ENCODE results near the gene KIF11. TPM values are rescaled to one million over a fixed set of nuclear protein-coding genes. Genes with fewer than 3 reads are reported as not detected.

KIF11 gene
- total and polyA plus RNA-seq, 2 of the 13 experiments (the other 11 are each of a cell fraction or from before 2014, with no cell fraction given) = 8.7 to 38.4 TPM

DNA sequence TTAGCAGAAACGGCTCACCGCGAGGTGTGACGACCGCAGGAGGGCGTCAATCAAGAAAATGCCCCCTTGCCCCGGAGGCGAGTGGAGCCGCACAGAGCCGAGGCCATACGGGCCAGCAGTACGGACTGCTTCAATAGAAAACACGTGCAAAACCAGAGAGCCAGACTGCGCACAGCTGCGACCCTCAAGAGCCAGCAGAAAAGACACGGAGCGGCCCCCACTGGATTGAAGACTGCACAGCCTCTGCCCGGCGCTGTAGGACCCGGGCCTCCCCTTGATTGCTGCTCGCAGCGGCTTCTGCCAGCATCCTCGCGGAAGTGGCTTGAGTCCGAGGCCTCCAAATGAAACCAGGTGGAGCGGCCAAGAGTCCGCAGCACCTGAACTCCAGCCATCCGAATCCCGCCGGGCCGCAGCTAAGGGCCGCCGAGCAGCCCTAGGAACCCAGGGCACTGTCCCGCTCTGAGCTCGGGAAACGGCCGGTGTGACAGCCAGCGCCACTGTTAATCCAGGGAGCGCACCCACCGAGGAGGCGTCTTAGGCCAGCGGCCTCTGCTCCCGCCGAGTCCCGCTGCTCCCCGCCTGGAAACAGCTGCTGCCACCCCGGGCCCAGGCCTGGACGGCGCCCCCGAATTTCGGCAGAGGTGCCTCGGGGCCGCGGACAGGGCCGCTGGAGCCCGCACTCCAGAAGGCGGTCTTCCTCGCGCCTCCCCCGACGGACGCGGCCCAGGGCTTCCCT, 96.2 kb downstream of the KIF11 start (continued):
- TF ChIP-seq, protein P1, sequence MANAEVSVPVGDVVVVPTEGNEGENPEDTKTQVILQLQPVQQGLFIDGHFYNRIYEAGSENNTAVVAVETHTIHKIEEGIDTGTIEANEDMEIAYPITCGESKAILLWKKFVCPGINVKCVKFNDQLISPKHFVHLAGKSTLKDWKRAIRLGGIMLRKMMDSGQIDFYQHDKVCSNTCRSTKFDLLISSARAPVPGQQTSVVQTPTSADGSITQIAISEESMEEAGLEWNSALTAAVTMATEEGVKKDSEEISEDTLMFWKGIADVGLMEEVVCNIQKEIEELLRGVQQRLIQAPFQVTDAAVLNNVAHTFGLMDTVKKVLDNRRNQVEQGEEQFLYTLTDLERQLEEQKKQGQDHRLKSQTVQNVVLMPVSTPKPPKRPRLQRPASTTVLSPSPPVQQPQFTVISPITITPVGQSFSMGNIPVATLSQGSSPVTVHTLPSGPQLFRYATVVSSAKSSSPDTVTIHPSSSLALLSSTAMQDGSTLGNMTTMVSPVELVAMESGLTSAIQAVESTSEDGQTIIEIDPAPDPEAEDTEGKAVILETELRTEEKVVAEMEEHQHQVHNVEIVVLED (CRISPR knock-in tag; IDR thresholded peaks at IDR 0.05; ENCODE audit: borderline replicate concordance) = peak; percentile 31; the same call in 1 of the 2 replicates
- TF ChIP-seq ZNF101 (CRISPR knock-in tag; IDR thresholded peaks at IDR 0.05; ENCODE audit: borderline replicate concordance, low read depth) (no peak), PHF8 (CRISPR knock-in tag; IDR thresholded peaks at IDR 0.05) (peak; percentile 80), ZFX (CRISPR knock-in tag; IDR thresholded peaks at IDR 0.05; ENCODE audit: low read depth) (peak; percentile 80), ZNF777 (CRISPR knock-in tag; IDR thresholded peaks at IDR 0.05) (no peak; the same call in 1 of the 2 replicates), MTF1 (CRISPR knock-in tag; IDR thresholded peaks at IDR 0.05) (no peak), ZNF749 (CRISPR knock-in tag; IDR thresholded peaks at IDR 0.05; ENCODE audit: borderline replicate concordance) (no peak), ZNF780A (CRISPR knock-in tag; IDR thresholded peaks at IDR 0.05) (0 out of 2 replicates have a peak, but pooled peaks have one; percentile 63), KDM3A (CRISPR knock-in tag; IDR thresholded peaks at IDR 0.05; ENCODE audit: low read depth) (peak; percentile 20; the same call in 1 of the 2 replicates), ZNF639 (CRISPR knock-in tag; conservative IDR thresholded peaks at IDR 0.05) (no peak), ZMAT3 (CRISPR knock-in tag; conservative IDR thresholded peaks at IDR 0.05) (0 out of 2 replicates have a peak, but pooled peaks have one; percentile 28), SIX4 (CRISPR knock-in tag; IDR thresholded peaks at IDR 0.05) (0 out of 2 replicates have a peak, but pooled peaks have one; percentile 22), EED (CRISPR knock-in tag; IDR thresholded peaks at IDR 0.05) (no peak; the same call in 1 of the 2 replicates), RERE (CRISPR knock-in tag; IDR thresholded peaks at IDR 0.05; ENCODE audit: low read depth) (no peak), MTA3 (CRISPR knock-in tag; IDR thresholded peaks at IDR 0.05) (no peak), ZNF598 (CRISPR knock-in tag; IDR thresholded peaks at IDR 0.05; ENCODE audit: borderline replicate concordance) (peak; percentile 48; the same call in 1 of the 2 replicates), ZNF567 (CRISPR knock-in tag; IDR thresholded peaks at IDR 0.05; ENCODE audit: borderline replicate concordance) (no peak), ZNF558 (CRISPR knock-in tag; IDR thresholded peaks at IDR 0.05; ENCODE audit: borderline replicate concordance) (peak; percentile 82; the same call in 1 of the 2 replicates), ZNF768 (CRISPR knock-in tag; IDR thresholded peaks at IDR 0.05) (peak; percentile 48; the same call in 1 of the 2 replicates), CENPX (CRISPR knock-in tag; IDR thresholded peaks at IDR 0.05) (no peak), ZNF605 (CRISPR knock-in tag; IDR thresholded peaks at IDR 0.05) (peak; percentile 45), SRY (CRISPR knock-in tag; IDR thresholded peaks at IDR 0.05) (no peak; the same call in 1 of the 2 replicates)

All from HepG2 (cell line).